Bone marrow (tissue), 2 donors: ENCODE results near the gene AADACL2.
"Not testable (repeated sequence)": the region's sequence is repeated elsewhere in the genome, so short reads cannot be mapped to it uniquely, and the experiment has no call there.

Experiments
- DNase-seq, 2 donors: peaks; one replicate each; lab custom pipeline; 2025; lab: John Stamatoyannopoulos, UW

Gene AADACL2

GRCh38 chr3:151733613-151734012 is at the start of gene AADACL2:
TSS of gene AADACL2 (plus strand) at chr3:151733927. CDS start at chr3:151734036, 109 bp downstream.
- no peak for DNase-seq

- DNase-seq, result no peak
Observed at GRCh38 chr3:151684094-151684493, 49.6 kb upstream of the AADACL2 start.

DNA sequence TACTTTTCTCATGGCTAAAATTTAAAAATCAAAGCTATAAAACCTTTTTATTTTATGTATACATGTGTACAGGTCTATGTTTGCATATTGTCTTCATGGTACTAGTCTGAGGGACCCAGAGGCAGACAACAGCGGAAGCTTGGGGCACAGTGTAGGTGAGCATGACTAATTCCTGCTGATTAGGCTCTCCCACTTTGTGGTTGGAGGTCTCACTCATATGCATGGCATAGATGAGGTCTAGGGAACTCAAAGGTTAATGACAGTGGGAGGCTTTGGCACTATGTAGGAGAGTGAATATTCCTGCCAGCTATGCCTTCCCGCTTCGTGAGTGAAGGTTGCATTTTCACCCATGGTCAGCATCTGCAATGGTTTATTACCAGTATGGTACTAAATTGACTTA is 47.5 kb upstream of the AADACL2 start:
- no peak for DNase-seq

DNA sequence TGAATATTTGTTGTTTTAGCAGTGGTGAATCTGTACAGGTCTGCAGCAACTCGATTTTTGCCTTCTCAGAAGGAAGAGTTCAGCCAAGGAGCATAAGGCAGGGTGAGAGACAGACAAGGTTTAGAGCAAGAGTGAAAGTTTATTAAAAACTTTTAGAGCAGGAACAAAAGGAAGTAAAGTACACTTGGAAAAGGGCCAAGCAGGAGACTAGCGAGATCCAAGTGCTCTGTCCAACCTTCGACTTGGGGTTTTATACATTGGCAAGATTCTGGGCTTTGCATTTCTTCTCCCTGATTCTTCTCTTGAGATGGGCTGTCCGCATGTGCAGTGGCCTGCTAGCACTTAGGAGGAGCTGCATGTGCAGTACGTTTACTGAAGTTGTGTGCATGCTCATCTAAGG is 46.7 kb upstream of the AADACL2 start:
- DNase-seq, result no peak

- DNase-seq, result no peak
Observed at GRCh38 chr3:151688571-151688970, 45.2 kb upstream of the AADACL2 start.

- no peak for DNase-seq
Observed at GRCh38 chr3:151690645-151691044, 43.1 kb upstream of the AADACL2 start.

DNA sequence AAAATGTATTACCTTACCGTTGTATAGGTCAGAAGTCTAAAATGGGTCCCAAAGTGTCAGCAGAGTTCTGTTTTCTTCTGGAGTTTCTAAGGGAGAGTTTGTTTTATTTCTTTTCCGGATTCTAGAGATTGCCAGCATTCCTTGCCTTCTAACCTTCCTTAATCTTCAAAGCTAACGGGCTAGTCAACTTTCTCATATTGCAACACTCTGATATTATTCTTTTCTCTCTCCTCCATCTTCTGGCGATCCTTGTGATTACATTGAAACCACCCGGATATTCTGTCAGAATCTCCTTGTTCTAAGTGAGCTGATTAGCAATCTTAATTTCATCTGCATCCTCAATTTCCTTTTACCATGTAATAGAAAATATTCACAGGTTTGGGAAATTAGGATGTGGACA is 36.2 kb upstream of the AADACL2 start:
- DNase-seq, result no peak

GRCh38 chr3:151707216-151707615 is 26.5 kb upstream of the AADACL2 start:
- no peak for DNase-seq

GRCh38 chr3:151708868-151709267 is 24.9 kb upstream of the AADACL2 start:
- no peak for DNase-seq

DNA sequence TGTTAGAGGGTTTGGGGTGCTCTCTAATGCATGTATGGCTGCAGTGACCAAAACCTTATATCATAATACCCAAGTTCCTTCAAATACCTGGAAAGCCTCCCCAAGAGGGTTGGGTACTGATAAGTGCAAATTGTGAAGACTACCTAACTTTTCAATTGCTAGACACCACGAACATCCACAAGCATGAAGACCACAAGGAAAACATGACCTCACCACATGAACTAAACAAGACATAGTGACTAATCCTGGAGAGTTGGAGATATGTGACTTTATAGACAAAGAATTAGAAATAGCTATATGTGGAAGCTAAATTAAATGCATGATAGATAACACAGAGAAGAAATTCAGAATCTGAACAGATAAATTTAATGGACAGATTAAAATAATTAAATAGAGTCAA is 23.9 kb upstream of the AADACL2 start:
- DNase-seq, result no peak

GRCh38 chr3:151721294-151721693 is 12.4 kb upstream of the AADACL2 start:
- DNase-seq, result no peak

DNA sequence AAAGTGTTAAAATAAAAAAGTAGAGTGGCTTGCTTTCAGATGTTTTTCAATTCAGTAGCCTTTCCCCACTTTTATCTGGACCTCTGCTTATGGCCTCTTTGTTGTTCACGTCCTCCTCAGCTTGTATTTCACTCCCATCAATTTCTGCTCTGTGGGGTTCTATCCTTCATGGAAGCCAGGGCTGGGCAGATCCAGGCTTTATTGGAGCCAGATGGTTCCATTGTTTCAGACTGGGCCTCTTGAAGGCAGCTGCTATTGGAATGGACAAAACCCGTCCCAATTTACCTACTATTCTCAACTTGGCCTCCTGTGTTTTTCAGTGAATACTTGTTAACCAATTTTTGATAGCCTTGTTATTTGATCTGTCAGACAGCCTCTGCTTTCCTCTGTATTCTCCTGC is 10.9 kb upstream of the AADACL2 start:
- no peak for DNase-seq

GRCh38 chr3:151724576-151725562 is 8.9 kb upstream of the AADACL2 start:
- DNase-seq, result no peak

DNA sequence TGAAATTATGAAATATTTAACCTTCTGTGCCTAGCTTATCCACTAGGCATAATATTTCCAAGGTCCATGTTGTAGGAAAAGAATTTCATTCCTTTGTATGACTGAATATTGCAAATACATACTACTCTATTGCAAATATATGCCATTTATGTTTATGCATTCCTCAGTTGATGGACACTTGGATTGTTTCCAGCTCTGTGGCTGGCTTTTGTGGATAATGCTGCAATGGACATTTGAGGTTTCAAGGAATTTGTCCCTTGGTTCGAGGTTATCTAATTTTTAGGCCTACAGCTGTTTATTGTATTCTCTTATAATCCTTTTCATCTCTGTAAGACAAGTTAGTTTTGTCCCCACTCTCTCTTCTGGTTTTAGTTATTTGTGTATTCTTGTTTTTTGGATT is 7.7 kb upstream of the AADACL2 start:
- DNase-seq, result no peak

GRCh38 chr3:151732861-151733260 is 866 bp upstream of the AADACL2 start:
- DNase-seq, result no peak

GRCh38 chr3:151740581-151740980 is 6.9 kb downstream of the AADACL2 start:
- DNase-seq, result no peak

DNA sequence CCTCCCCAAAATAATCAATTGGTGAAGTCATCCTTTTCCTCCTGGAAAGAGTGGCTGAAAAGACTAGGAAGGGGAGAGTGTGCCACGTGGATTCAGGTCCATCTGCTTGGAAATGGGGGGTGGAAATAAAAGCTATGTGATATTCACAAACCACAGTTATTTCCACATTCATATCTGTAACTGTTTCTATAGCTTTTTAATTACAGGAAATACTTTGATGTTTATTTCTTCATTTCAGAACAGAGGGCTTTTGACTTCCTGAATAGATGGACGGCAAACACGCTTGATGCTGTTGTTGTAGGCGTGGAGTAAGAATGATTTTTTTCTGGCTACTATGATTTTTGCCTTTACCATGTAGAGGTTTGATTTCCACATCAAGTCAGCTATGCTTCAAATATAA is 10.1 kb downstream of the AADACL2 start:
- no peak for DNase-seq

DNA sequence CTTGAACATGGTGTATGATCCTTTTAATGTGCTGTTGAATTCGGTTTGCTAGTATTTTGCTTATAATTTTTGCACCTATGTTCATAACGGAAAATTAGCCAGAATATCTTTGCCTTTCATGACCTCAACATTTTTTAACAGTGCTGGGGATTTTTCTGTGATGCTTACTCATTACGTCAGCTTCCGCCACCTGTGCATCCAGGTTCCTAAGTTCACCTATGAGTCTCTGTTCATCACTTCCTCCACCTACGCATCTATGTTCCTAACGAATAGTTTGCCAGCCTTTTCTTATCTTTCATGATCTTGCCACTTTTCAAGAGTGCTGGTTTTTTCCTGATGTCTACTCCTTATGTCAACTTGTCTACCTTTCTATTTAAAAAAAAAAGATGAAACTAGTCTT is 16.5 kb downstream of the AADACL2 start:
- no peak for DNase-seq

DNA sequence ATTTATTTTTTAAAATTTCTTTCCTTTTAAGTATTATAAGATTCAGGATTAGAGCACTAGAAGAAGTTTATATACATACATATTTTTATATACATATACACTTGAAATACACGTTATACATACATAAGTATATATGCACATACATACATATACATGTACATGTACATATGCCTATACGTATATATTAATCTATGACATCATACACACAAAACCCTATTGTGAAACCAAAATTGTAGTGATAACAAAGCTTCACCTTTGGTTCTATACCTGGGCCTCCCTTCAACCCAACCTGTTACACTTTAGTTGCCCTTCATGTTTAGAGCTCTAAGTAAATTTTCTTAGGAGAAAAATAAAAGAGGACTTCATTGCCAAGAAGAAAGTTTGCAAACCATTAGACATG is 17.0 kb downstream of the AADACL2 start:
- DNase-seq, result no peak

- no peak for DNase-seq
Observed at GRCh38 chr3:151751161-151751560, 17.4 kb downstream of the AADACL2 start.

- DNase-seq, result no peak
Observed at GRCh38 chr3:151753846-151754245, 20.1 kb downstream of the AADACL2 start.

- DNase-seq, result no peak
Observed at GRCh38 chr3:151761581-151761980, 27.9 kb downstream of the AADACL2 start.

- not testable (repeated sequence) for DNase-seq
Observed at GRCh38 chr3:151764699-151765098, 31.0 kb downstream of the AADACL2 start.

- no peak for DNase-seq
Observed at GRCh38 chr3:151765685-151766084, 32.0 kb downstream of the AADACL2 start.
